Activated CD4-positive, alpha-beta T cell treated with anti-CD3 and anti-CD28 coated beads, Interleukin-2, Interleukin-4, amounts not matched to agents 100 ng/mL and 50 ng/mL, durations not matched to agents 16 hours and 8 hours (primary cell): ENCODE measurements around the gene LOC101059915.
"Not testable (repeated sequence)": the region's sequence is repeated elsewhere in the genome, so short reads cannot be mapped to it uniquely, and the experiment has no call there.

Experiments used
- DNase-seq: peaks from one replicate; pipeline ENCODE4 v3.0.0-alpha.2; 2020; ENCODE audit warnings: low spot score

Gene LOC101059915

DNA sequence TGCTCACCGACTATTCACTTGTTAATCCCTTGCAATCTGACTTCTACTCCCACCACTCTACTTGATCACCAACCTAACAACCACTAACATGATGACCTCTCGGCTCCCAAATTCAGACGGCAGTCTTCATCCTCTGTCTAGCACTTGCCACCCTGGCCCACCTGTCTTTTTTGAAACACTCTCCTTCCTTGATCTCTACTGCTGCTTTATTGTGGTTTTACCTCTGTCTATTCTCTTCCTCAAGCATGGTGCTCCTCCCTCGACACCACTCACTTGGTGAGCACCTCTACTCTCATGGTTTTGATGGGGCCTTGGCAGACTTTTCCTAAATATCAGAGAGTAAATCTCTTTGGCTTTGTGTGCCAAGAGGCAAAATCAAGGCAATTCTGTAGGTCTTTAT, 27.3 kb upstream of the LOC101059915 start:
- DNase-seq: no peak

DNA sequence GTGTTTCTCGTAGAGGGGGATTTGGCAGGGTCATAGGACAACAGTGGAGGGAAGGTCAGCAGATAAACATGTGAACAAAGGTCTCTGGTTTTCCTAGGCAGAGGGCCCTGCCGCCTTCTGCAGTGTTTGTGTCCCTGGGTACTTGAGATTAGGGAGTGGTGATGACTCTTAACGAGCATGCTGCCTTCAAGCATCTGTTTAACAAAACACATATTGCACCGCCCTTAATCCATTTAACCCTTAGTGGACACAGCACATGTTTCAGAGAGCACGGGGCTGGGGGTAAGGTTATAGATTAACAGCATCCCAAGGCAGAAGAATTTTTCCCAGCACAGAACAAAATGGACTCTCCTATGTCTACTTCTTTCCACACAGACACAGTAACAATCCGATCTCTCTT, 22.9 kb upstream of the LOC101059915 start:
- DNase-seq: not testable (repeated sequence)

- DNase-seq: peak; percentile 50
These were observed 16.9 kb upstream of the LOC101059915 start for GRCh38 chrX:71650333-71650969.

DNA sequence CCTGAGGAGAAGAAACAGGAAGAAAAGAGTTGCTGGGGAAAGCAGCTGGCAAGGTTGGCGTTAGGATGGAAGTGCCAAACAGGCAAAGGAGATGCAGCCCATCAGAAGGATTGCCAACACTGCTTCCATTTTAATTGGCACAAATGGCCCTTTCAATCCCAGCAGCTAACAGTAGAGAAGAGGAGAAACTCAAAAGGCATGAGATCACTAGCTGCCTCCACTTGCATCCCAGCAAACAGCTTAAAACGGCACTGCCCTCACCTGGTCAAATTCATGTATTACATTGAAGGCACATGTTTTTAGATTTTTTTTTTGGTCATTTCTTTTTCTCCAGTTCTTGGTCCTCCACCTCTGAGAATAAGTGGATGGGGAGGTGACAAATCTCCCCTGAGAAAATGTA, 14.9 kb upstream of the LOC101059915 start:
- peak; percentile 69 for DNase-seq

DNA sequence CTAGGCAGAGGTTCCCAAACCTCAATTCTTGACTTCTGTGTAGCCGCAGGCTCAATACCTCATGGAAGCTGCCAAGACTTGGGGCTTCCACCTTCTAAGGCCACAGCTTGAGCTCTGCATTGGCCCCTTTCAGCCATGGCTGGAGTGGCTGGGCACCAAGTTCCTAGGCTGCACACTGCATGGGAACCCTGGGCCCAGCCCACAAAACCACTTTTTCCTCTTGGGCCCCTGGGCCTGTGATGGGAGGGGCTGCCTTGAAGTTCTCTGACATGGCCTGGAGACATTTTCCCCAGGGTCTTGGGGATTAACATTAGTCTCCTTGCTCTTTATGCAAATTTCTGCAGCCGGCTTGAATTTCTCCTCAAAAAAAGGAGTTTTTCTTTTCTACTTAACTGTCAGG, 14.0 kb upstream of the LOC101059915 start:
- no peak for DNase-seq

GRCh38 chrX:71657267-71657666, 10.1 kb upstream of the LOC101059915 start:
- DNase-seq: no peak

GRCh38 chrX:71659342-71659741, 8.0 kb upstream of the LOC101059915 start:
- no peak for DNase-seq

- DNase-seq: no peak
These were observed 7.4 kb upstream of the LOC101059915 start for GRCh38 chrX:71659959-71660358.

DNA sequence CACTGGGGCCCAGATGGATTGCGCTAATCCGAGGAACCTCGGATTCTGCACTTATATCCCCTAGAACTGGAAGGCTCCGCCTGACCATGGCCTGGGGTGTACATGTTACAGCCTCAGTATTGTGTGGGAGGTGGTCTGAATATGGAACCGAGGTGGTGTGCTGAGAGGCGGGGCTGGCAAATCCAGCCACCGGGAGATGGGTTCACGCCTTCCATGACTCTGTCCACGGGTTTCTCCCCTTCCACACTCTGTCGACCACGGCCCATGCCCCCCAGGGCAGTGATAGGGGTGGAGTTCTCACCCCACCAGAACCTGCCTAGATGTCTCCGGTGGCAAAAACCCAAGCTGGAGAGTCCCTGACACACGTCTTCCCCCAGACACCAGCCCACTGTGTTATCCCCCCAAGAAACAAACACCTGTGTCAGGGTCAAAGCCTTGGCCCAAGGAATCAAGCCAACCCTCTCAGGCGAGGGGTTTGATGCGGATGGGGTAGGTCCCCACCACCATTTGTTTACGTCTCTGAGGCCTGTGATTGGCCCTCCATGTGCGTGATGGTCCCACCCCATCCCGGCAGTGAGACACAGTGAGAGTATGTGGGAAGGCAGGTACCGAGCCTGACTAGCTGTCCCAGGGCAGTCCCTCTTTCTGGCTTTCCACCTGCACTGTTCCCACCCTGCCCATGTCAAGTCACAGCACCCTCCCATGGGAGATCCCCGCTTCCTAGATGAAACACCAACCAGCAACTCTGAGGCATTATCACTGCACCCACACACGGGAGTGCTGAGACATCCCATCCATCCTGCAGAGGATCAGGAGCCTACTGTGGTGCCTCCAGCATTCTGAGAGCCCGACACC, 6.6 kb upstream of the LOC101059915 start:
- no peak for DNase-seq

DNA sequence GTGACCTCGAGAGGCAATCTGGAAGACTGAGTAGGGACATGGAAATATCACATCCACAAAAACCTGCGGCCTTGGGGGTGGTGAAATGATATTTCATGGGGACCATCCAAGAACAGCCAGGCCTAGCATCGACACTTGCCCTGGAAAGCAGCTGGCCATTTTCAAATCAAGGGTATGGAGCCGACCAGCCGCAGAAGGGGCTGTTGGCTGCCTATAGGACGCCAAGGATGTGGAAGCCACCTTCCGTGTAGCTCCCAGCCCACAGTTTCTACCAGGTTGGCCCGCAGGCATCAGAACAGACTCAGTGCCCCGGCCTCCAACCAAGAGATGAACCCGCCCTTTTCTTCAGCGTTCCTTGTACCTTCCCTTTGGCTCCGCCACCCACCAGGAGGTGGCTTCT, 5.4 kb upstream of the LOC101059915 start:
- DNase-seq: no peak

DNA sequence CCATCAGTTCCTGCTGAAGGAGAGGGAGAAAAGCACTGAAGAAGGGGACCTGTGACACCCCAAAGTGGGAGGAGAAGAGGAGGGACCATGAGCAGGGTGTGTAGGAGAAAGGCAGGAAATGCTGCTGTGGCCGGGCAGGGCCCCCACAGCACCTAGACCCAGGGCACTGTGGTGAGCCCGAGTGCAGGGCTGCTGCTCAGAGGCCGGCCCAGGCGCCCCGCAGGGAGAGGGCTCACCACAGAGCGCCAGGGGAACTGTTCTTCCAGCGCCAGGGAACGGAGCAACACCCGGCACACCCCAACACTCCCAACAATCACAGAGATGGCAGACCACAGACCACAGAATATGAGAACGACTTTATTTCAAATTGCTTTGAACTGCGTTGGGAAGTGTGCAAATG, 4.7 kb upstream of the LOC101059915 start:
- not testable (repeated sequence) for DNase-seq

DNA sequence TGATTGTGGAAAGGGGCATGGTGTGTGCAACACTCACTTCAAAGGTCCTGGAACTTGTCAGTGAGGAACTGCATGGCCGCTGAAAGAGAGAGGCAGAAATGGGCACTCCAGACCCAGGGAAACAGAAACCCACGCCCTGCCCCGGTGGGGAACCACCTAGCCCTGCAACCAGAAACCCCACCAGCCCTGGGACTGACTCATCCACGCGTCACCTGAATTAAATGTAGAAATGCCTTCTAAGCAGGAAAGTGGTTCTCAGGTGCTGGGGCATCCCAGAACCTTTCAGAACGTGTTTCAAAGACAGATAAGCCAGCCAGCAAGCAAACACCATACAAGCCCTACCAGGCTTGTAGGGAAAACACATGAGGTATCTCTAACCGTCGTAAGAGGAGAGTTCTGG, 4.1 kb upstream of the LOC101059915 start:
- peak; percentile 24 for DNase-seq

DNA sequence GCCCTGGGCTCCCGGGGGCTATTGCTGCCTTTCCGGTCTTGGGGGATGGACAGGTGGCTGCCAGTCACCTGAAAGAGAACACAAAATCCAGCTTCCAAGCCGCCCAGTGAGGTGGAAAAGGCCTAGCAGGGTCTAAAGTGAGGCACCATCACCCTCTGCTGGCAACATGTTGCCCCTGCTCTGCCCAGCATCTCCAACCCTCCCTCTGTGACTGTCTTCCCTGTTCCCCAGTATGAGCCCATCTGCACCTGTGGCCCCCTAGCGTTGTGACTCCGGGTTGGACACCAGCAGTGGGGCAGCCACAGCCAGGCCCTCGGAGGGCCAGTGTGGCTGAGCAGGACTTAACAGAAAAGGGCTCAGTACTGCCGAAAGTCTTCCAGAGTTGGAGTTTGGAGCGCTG, 3.1 kb upstream of the LOC101059915 start:
- DNase-seq: peak; percentile 28

- DNase-seq: no peak
These were observed 2.4 kb upstream of the LOC101059915 start for GRCh38 chrX:71664889-71665491.

DNA sequence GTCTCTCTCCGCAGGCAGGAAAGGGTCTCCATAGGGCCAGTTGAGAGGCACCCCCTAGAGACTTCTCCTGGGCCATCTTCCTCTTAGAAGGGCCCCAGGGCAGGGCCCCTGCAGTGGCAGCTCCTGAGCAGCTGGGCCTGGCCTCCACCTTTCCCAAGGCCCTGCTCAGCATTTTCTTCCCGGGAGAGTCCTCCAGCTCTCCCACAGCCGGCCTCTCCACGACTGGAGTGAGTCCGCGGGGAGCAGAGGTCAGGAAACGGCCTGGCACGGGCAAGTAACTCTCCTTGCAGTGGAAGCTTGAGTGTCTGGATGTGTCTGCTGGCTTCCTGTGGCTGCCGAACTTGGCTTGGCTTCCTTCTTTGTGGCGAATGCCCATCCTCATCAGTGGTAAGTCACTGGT, 1.6 kb upstream of the LOC101059915 start:
- no peak for DNase-seq

GRCh38 chrX:71666240-71667223, 814 bp upstream of the LOC101059915 start:
- DNase-seq: no peak

DNA sequence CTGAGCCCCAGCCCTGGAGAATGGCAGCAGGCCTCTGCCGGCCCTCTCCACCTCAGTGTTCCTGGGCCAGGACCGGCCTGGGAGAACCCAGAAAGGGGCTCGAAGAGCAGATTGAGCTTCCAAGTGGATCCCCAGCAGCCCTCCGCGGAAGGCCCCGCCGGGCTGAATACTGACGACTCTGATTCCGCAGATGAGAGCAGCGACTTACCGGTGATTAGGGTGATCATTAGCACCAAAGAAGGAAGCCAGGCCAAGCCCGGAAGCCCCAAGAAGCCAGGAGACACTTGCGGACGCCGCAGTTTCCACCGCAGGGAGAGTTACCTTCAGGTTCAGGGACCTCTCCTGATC, 876 bp downstream of the LOC101059915 start:
- DNase-seq: no peak

GRCh38 chrX:71669492-71669891, 2.1 kb downstream of the LOC101059915 start:
- no peak for DNase-seq

DNA sequence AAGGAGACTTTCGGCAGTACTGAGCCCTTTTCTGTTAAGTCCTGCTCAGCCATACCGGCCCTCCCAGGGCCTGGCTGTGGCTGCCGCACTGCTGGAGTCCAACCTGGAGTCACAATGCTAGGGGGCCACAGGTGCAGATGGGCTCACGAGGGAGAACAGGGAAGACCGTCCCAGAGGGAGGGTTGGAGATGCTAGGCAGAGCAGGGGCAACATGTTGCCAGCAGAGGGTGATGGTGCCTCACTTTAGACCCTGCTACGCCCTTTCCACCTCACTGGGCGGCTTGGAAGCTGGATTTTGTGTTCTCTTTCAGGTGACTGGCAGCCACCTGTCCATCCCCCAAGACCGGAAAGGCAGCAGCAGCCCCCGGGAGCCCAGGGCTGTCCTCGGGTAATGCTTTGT, 2.6 kb downstream of the LOC101059915 start:
- DNase-seq: not testable (repeated sequence)

DNA sequence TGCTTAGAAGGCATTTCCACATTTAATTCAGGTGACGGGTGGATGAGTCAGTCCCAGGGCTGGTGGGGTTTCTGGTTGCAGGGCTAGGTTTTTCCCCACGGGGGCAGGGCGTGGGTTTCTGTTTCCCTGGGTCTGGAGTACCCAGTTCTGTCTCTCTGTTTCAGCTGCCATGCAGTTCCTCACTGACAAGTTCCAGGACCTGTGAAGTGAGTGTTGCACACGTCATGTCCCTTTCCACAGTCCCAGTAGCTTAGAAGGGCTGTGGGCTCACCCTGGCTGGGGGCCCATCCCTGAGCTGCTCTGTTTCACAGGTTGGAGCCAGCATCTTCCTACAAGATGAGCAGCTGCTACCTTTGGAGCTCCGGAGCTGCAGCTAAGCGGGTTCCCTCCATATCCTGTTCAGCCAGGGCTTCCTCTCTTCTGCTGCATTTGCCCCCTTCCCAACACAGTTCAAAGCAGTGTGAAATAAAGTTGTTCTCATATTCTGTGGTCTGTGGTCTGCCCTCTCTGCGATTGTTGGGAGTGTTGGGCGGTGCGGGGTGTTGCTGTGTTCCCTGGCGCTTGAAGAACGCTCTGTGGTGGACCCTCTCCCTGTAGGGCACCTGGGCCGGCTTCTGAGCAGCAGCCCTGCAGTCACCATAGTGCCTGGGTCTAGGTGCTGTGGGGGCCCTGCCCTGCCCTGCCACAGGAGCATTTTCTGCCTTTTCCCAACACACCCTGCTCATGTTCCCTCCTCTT, 3.9 kb downstream of the LOC101059915 start:
- peak; percentile 14 for DNase-seq

- DNase-seq: no peak
These were observed 4.6 kb downstream of the LOC101059915 start for GRCh38 chrX:71671938-71672337.
